ENCODE results near the gene SPHKAP.

The SPHKAP gene

GRCh38 chr2:228039752-228040534 lies 141.5 kb downstream of the SPHKAP start (continued):
- no peak for TF ChIP-seq ZNF423 (tag by site-specific recombination; IDR thresholded peaks at IDR 0.05)
- TF ChIP-seq TSHZ1 (tag by site-specific recombination; IDR thresholded peaks at IDR 0.05; ENCODE audit: borderline replicate concordance) = no peak
- TF ChIP-seq ZNF221 (tag by site-specific recombination; IDR thresholded peaks at IDR 0.05; ENCODE audit: borderline replicate concordance) = no peak
- TF ChIP-seq ZNF660 (tag by site-specific recombination; IDR thresholded peaks at IDR 0.05) = no peak

GRCh38 chr2:228038967-228039366 lies 142.5 kb downstream of the SPHKAP start:
- no peaks in the 10 kb centered on the region for H3K9me3 ChIP-seq (ENCODE audit: control insufficient read depth, insufficient read depth, low read depth, low read length)
- H3K4me3 ChIP-seq (ENCODE audit: low read depth, low read length) = no peak overlapping the region
- no peak for TF ChIP-seq PBX3 (CRISPR knock-in tag; IDR thresholded peaks at IDR 0.05)
- TF ChIP-seq ZNF830 (tag by site-specific recombination; IDR thresholded peaks at IDR 0.05; ENCODE audit: low read depth) = no peak
- no peak for TF ChIP-seq ZNF701 (tag by site-specific recombination; IDR thresholded peaks at IDR 0.05)
- no peak for TF ChIP-seq ZNF555 (tag by site-specific recombination; conservative IDR thresholded peaks at IDR 0.05)
- TF ChIP-seq ZNF266 (tag by site-specific recombination; IDR thresholded peaks at IDR 0.05; ENCODE audit: low read depth) = no peak
- no peak for TF ChIP-seq TRIM28 (IDR thresholded peaks at IDR 0.05; ENCODE audit: borderline replicate concordance, low read length)
- no peak for TF ChIP-seq ATF2 (tag by site-specific recombination; IDR thresholded peaks at IDR 0.05; ENCODE audit: low read depth)
- no peak for TF ChIP-seq ZNF544 (tag by site-specific recombination; IDR thresholded peaks at IDR 0.05)
- TF ChIP-seq ZNF501 (tag by site-specific recombination; IDR thresholded peaks at IDR 0.05) = no peak
- TF ChIP-seq ZEB2 (tag by site-specific recombination; IDR thresholded peaks at IDR 0.05) = no peak
- no peak for TF ChIP-seq ZSCAN16 (tag by site-specific recombination; IDR thresholded peaks at IDR 0.05)
- H3K36me3 ChIP-seq (ENCODE audit: control insufficient read depth in 2 of 2, insufficient read depth in 1 of 2, low read length in 2 of 2) = no peaks in the 10 kb centered on the region
- H3K27ac ChIP-seq (ENCODE audit: extremely low read depth, low read depth, low read length) = no peak overlapping the region
- ChIA-PET CTCF (interaction anchor here (0.6 to 2.9 kb wide), 8 partner anchors 8 to 1258 kb away, joined by 3 to 13 read pairs (median 4); no protein-coding TSS in a partner anchor), POLR2A (no interaction called here)
- H3K4me1 ChIP-seq (ENCODE audit: control insufficient read depth, insufficient read depth, low read length) = no peaks in the 10 kb centered on the region

GRCh38 chr2:228037915-228038314 lies 143.6 kb downstream of the SPHKAP start:
- H3K9me3 ChIP-seq (ENCODE audit: control insufficient read depth, insufficient read depth, low read depth, low read length) = no peaks in the 10 kb centered on the region
- H3K27ac ChIP-seq (ENCODE audit: extremely low read depth, low read depth, low read length) = no peak overlapping the region
- ChIA-PET POLR2A (no interaction called here), CTCF (interaction anchor here (2.9 kb wide), 1 partner anchor 14 kb away, joined by 13 read pairs; no protein-coding TSS in a partner anchor)
- H3K4me1 ChIP-seq (ENCODE audit: control insufficient read depth, insufficient read depth, low read length) = no peaks in the 10 kb centered on the region
- H3K36me3 ChIP-seq (ENCODE audit: control insufficient read depth in 2 of 2, insufficient read depth in 1 of 2, low read length in 2 of 2) = no peaks in the 10 kb centered on the region
- H3K4me3 ChIP-seq (ENCODE audit: low read depth, low read length) = no peak overlapping the region
- TF ChIP-seq ZNF548 (tag by site-specific recombination; IDR thresholded peaks at IDR 0.05) (no peak), ZNF175 (tag by site-specific recombination; IDR thresholded peaks at IDR 0.05) (no peak), ZNF223 (tag by site-specific recombination; IDR thresholded peaks at IDR 0.05) (no peak), HOXD13 (CRISPR knock-in tag; IDR thresholded peaks at IDR 0.05; ENCODE audit: borderline replicate concordance) (no peak), ZNF423 (tag by site-specific recombination; IDR thresholded peaks at IDR 0.05) (no peak), ZNF621 (tag by site-specific recombination; IDR thresholded peaks at IDR 0.05) (no peak), REST (tag by site-specific recombination; IDR thresholded peaks at IDR 0.05) (no peak), RBAK (tag by site-specific recombination; IDR thresholded peaks at IDR 0.05) (no peak), ZBTB7A (tag by site-specific recombination; IDR thresholded peaks at IDR 0.05; ENCODE audit: low read depth) (no peak), BCL11B (tag by site-specific recombination; IDR thresholded peaks at IDR 0.05; ENCODE audit: low read depth) (no peak), ZNF10 (tag by site-specific recombination; IDR thresholded peaks at IDR 0.05) (no peak)

Data from HEK293 (cell line).